ENCODE measurements around the gene FGD6.

The FGD6 gene

GRCh38 chr12:95258803-95259202 lies 41.5 kb upstream of the FGD6 start:
- ChIA-PET POLR2A (no interaction called here), CTCF (interaction anchor here (0.7 to 1.9 kb wide), 5 partner anchors 10 to 142 kb away, joined by 3 to 4 read pairs (median 4); no protein-coding TSS in a partner anchor)
- no peak for DNase-seq (ENCODE audit: extremely low spot score)
- TF ChIP-seq, protein P1, sequence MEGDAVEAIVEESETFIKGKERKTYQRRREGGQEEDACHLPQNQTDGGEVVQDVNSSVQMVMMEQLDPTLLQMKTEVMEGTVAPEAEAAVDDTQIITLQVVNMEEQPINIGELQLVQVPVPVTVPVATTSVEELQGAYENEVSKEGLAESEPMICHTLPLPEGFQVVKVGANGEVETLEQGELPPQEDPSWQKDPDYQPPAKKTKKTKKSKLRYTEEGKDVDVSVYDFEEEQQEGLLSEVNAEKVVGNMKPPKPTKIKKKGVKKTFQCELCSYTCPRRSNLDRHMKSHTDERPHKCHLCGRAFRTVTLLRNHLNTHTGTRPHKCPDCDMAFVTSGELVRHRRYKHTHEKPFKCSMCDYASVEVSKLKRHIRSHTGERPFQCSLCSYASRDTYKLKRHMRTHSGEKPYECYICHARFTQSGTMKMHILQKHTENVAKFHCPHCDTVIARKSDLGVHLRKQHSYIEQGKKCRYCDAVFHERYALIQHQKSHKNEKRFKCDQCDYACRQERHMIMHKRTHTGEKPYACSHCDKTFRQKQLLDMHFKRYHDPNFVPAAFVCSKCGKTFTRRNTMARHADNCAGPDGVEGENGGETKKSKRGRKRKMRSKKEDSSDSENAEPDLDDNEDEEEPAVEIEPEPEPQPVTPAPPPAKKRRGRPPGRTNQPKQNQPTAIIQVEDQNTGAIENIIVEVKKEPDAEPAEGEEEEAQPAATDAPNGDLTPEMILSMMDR (IDR thresholded peaks at IDR 0.05; ENCODE audit: control extremely low read depth, extremely low read depth, low read depth, missing control alignments), result no peak

- TF ChIP-seq, protein P1 (IDR thresholded peaks at IDR 0.05; ENCODE audit: control extremely low read depth, extremely low read depth, low read depth, missing control alignments), result no peak
- CTCF ChIA-PET, result interaction anchor here (0.9 to 1.9 kb wide), 3 partner anchors 14 to 141 kb away, joined by 4 to 5 read pairs (median 4); no protein-coding TSS in a partner anchor
- POLR2A ChIA-PET, result no interaction called here
- no peak for DNase-seq (ENCODE audit: extremely low spot score)
Observed at GRCh38 chr12:95258151-95258550, 40.9 kb upstream of the FGD6 start.

DNA sequence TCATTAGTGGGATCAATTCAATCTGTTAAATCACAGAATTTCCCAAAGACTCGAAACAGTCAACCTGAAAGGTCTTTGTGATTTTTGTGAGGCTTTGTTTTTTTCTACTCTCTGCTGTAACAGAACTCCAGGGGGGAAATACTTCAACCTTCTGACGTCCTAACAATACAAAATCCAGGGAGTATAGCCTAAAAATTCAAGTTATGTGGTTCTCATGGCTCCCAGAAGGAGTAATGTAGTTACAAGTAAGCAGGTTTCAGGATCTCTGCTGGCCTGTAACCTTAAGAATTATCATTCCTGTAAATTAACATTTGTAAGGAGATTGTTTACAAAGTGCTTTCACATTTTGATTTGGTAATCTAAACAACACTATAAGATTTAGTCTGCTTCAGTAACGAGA lies 40.3 kb upstream of the FGD6 start:
- no peak for DNase-seq (ENCODE audit: extremely low spot score)
- ChIA-PET POLR2A (no interaction called here), CTCF (interaction anchor here (0.9 to 1.0 kb wide), 2 partner anchors 13 to 14 kb away, joined by 3 to 5 read pairs; no protein-coding TSS in a partner anchor)
- TF ChIP-seq, protein P1 (IDR thresholded peaks at IDR 0.05; ENCODE audit: control extremely low read depth, extremely low read depth, low read depth, missing control alignments), result no peak

- ChIA-PET POLR2A (no interaction called here), CTCF (interaction anchor here (1.0 to 1.3 kb wide), 2 partner anchors 36 to 136 kb away, joined by 4 read pairs; partner anchors contain the start of genes FGD6 and VEZT)
- no peak for DNase-seq (ENCODE audit: extremely low spot score)
- TF ChIP-seq, protein P1 (IDR thresholded peaks at IDR 0.05; ENCODE audit: control extremely low read depth, extremely low read depth, low read depth, missing control alignments), result no peak
Observed at GRCh38 chr12:95253386-95253785, 36.1 kb upstream of the FGD6 start.

DNA sequence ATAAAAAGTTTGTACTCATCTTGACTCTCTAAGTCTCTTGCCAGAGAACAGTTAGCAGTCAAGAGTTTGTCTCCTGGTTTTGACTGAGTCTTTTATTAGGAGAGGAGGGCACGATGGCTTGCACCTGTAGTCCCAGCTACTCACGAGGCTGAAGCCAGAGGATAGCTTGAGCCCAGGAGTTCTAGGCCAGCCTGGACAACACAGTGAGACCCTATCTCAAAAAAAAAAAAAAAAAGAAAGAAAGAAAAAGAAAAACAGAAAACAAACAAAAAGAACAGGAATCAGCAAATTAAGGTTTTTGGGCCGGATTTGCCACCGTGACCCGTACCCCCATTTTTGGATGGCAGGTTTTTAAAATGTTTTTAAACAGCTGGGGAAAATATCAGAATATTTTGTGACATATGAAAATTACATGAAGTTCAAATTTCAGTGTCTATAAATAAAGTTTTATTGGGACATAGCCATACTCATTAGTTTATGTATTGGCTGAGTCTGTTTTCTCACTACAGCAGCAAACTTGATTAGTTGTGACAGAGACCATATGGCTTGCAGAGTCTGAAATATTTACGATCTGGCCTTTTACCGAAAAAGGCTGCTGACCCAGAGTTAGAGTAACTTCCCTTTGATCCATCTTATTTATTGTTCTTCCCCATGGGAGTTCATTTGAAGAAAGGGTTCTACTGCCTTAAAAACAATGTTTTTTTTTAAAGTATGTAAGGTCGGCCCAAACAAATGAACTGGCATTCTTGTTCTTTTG lies 31.5 kb upstream of the FGD6 start:
- POLR2A ChIA-PET, result no interaction called here
- TF ChIP-seq, protein P1 (IDR thresholded peaks at IDR 0.05; ENCODE audit: control extremely low read depth, extremely low read depth, low read depth, missing control alignments), result no peak
- CTCF ChIA-PET, result no interaction called here
- no peak for DNase-seq (ENCODE audit: extremely low spot score)

- TF ChIP-seq, protein P1 (IDR thresholded peaks at IDR 0.05; ENCODE audit: control extremely low read depth, extremely low read depth, low read depth, missing control alignments), result no peak
- ChIA-PET POLR2A (no interaction called here), CTCF (no interaction called here)
- DNase-seq (ENCODE audit: extremely low spot score), result no peak
Observed at GRCh38 chr12:95248095-95248494, 30.8 kb upstream of the FGD6 start.
